HPDE6-E6E7 (cell line): ENCODE results near the gene FAM13B.
A peak's percentile ranks its signal among the peaks of the same experiment; 100 is the strongest.
"Not testable (repeated sequence)": the region's sequence is repeated elsewhere in the genome, so short reads cannot be mapped to it uniquely, and the experiment has no call there.

ENCODE experiments used
- DNase-seq: peaks from one replicate; pipeline ENCODE4 v3.0.0; 2011; ENCODE audit warnings: missing footprints; ENCODE audit errors: extremely low spot score

FAM13B gene

GRCh38 chr5:138035605-138036537, 3.0 kb upstream of the FAM13B start:
- DNase-seq = peak; percentile 64

GRCh38 chr5:138033907-138034306, 1.0 kb upstream of the FAM13B start:
- no peak for DNase-seq

GRCh38 chr5:138033386-138033808, 518 bp upstream of the FAM13B start:
- no peak for DNase-seq

GRCh38 chr5:138032028-138032571, 779 bp downstream of the FAM13B start:
- DNase-seq = no peak

- DNase-seq = no peak
Measured at GRCh38 chr5:138029944-138030343, 2.9 kb downstream of the FAM13B start.

GRCh38 chr5:138029501-138029900, 3.4 kb downstream of the FAM13B start:
- no peak for DNase-seq

- no peak for DNase-seq
Measured at GRCh38 chr5:138028971-138029365, 3.9 kb downstream of the FAM13B start.

- not testable (repeated sequence) for DNase-seq
Measured at GRCh38 chr5:138028262-138028970, 4.5 kb downstream of the FAM13B start.

GRCh38 chr5:138026793-138027192, 6.1 kb downstream of the FAM13B start:
- DNase-seq = not testable (repeated sequence)

GRCh38 chr5:138025285-138025684, 7.6 kb downstream of the FAM13B start:
- DNase-seq = no peak

- no peak for DNase-seq
Measured at GRCh38 chr5:138024117-138024516, 8.8 kb downstream of the FAM13B start.

GRCh38 chr5:138022912-138023311, 10.0 kb downstream of the FAM13B start:
- no peak for DNase-seq

GRCh38 chr5:138021771-138022170, 11.1 kb downstream of the FAM13B start:
- no peak for DNase-seq

GRCh38 chr5:138018849-138019248, 14.0 kb downstream of the FAM13B start:
- DNase-seq = no peak

- no peak for DNase-seq
Measured at GRCh38 chr5:138015916-138016315, 17.0 kb downstream of the FAM13B start.

- DNase-seq = peak; percentile 21
Measured at GRCh38 chr5:138011991-138012390, 20.9 kb downstream of the FAM13B start.

GRCh38 chr5:138000102-138000723, 32.7 kb downstream of the FAM13B start:
- peak; percentile 7 for DNase-seq

GRCh38 chr5:137997726-137998213, 35.1 kb downstream of the FAM13B start:
- DNase-seq = no peak

GRCh38 chr5:137995749-137996128, 37.1 kb downstream of the FAM13B start:
- DNase-seq = no peak

GRCh38 chr5:137995077-137995748, 37.7 kb downstream of the FAM13B start:
- DNase-seq = no peak

GRCh38 chr5:137994556-137994955, 38.3 kb downstream of the FAM13B start:
- no peak for DNase-seq
